Astrocyte (in vitro differentiated cells and primary cell): ENCODE data around the gene RNU6-1. TPM values are rescaled to one million over a fixed set of nuclear protein-coding genes. Genes with fewer than 3 reads are reported as not detected.

Source experiments
- DNase-seq: peaks from one replicate; pipeline ENCODE4 v3.0.0-alpha.2; 2010; ENCODE audit warnings: low read depth
- FAIRE-seq: peaks from 2 replicates; lab custom pipeline; 2011; peaks lifted over from hg19 to GRCh38; lab: Jason Lieb, UNC
- H2AFZ ChIP-seq: 2 replicates; pipeline ENCODE4 v1.6.0; 2012; ENCODE audit warnings: low read depth, low read length, inconsistent platforms
- H3K27ac ChIP-seq: 2 replicates; pipeline ENCODE4 v1.5.1; 2011; ENCODE audit warnings: low read depth, low read length, inconsistent platforms
- H3K27me3 ChIP-seq: 2 replicates; pipeline ENCODE4 v1.6.0; 2011; ENCODE audit warnings: low read length, inconsistent platforms; ENCODE audit not compliant: insufficient read depth
- H3K36me3 ChIP-seq: 2 replicates; pipeline ENCODE4 v1.5.1; 2011; ENCODE audit warnings: low read length, inconsistent platforms; ENCODE audit not compliant: insufficient read depth
- H3K4me1 ChIP-seq: 2 replicates; pipeline ENCODE4 v1.5.1; 2011; ENCODE audit warnings: low read length, inconsistent platforms; ENCODE audit not compliant: insufficient read depth
- H3K4me2 ChIP-seq: 2 replicates; pipeline ENCODE4 v1.6.0; 2012; ENCODE audit warnings: low read length, inconsistent platforms
- H3K4me3 ChIP-seq: 2 replicates; pipeline ENCODE4 v1.5.1; 2011; ENCODE audit warnings: low read depth, mild to moderate bottlenecking, low read length, inconsistent platforms; ENCODE audit not compliant: insufficient read depth
- H3K79me2 ChIP-seq: 2 replicates; pipeline ENCODE4 v1.6.0; 2012; ENCODE audit warnings: mild to moderate bottlenecking, low read length, inconsistent platforms; ENCODE audit not compliant: insufficient read depth
- H3K9ac ChIP-seq: 2 replicates; pipeline ENCODE4 v1.6.0; 2012; ENCODE audit warnings: mild to moderate bottlenecking, low read length, inconsistent platforms
- H3K9me3 ChIP-seq: 2 replicates; pipeline ENCODE4 v1.5.1; 2012; ENCODE audit warnings: low read depth, mild to moderate bottlenecking, low read length, inconsistent platforms; ENCODE audit not compliant: insufficient read depth
- H4K20me1 ChIP-seq: 2 replicates; pipeline ENCODE4 v1.6.0; 2012; ENCODE audit warnings: low read length, inconsistent platforms; ENCODE audit not compliant: insufficient read depth
- H3K27ac Mint-ChIP-seq: one replicate; pipeline ENCODE4 v1.8.0; 2021; ENCODE audit warnings: mild to moderate bottlenecking, mixed read lengths; ENCODE audit not compliant: unreplicated experiment
- H3K27me3 Mint-ChIP-seq: one replicate; pipeline ENCODE4 v1.8.0; 2021; ENCODE audit warnings: low read depth, mixed read lengths; ENCODE audit not compliant: unreplicated experiment
- H3K36me3 Mint-ChIP-seq: one replicate; pipeline ENCODE4 v1.8.0; 2021; ENCODE audit warnings: low read depth, mixed read lengths; ENCODE audit not compliant: unreplicated experiment
- H3K4me1 Mint-ChIP-seq: one replicate; pipeline ENCODE4 v1.8.0; 2021; ENCODE audit warnings: low read depth, mixed read lengths; ENCODE audit not compliant: unreplicated experiment
- H3K4me3 Mint-ChIP-seq: one replicate; pipeline ENCODE4 v1.8.0; 2021; ENCODE audit warnings: mild to moderate bottlenecking, moderate library complexity, mixed read lengths; ENCODE audit not compliant: unreplicated experiment
- H3K9me3 Mint-ChIP-seq: one replicate; pipeline ENCODE4 v1.8.0; 2021; ENCODE audit warnings: mild to moderate bottlenecking, mixed read lengths; ENCODE audit not compliant: unreplicated experiment
- EZH2 ChIP-seq: IDR thresholded peaks from 2 replicates; pipeline ENCODE4 v1.6.1; 2012; ENCODE audit warnings: mild to moderate bottlenecking, low read length, inconsistent platforms; ENCODE audit not compliant: insufficient read depth
- total RNA-seq: library from RNA; stranded (reverse); gene quantifications from 2 replicates; pipeline ENCODE4 v1.2.1, GENCODE V29; 2021
- TF ChIP-seq, protein P1 (sequence below): IDR thresholded peaks from 2 replicates; pipeline ENCODE4 v1.5.1; 2011; ENCODE audit warnings: low read depth, mild to moderate bottlenecking, inconsistent platforms, low read length, moderate library complexity; ENCODE audit not compliant: insufficient read depth

RNU6-1 gene
- total RNA-seq, 1 donor from 2014 or later, result not detected

GRCh38 chr15:67821784-67822440, 17.9 kb downstream of the RNU6-1 start:
- DNase-seq (no peak), FAIRE-seq (no peak)
- peaks cover 11% of the 10 kb centered on the region for H3K4me1 ChIP-seq
- peaks cover 32% of the 10 kb centered on the region for H4K20me1 ChIP-seq
- Mint-ChIP-seq H3K4me1 (peaks cover 2% of the 10 kb centered on the region), H3K27me3 (peaks cover 80% of the 10 kb centered on the region), H3K36me3 (peaks cover 1% of the 10 kb centered on the region), H3K9me3 (peaks cover 14% of the 10 kb centered on the region), H3K27ac (peak overlapping the region; percentile 78), H3K4me3 (no peak overlapping the region)
- H3K9me3 ChIP-seq, result peaks cover 9% of the 10 kb centered on the region
- no peak overlapping the region for H2AFZ ChIP-seq
- H3K4me2 ChIP-seq, result no peak overlapping the region
- TF ChIP-seq, protein P1, sequence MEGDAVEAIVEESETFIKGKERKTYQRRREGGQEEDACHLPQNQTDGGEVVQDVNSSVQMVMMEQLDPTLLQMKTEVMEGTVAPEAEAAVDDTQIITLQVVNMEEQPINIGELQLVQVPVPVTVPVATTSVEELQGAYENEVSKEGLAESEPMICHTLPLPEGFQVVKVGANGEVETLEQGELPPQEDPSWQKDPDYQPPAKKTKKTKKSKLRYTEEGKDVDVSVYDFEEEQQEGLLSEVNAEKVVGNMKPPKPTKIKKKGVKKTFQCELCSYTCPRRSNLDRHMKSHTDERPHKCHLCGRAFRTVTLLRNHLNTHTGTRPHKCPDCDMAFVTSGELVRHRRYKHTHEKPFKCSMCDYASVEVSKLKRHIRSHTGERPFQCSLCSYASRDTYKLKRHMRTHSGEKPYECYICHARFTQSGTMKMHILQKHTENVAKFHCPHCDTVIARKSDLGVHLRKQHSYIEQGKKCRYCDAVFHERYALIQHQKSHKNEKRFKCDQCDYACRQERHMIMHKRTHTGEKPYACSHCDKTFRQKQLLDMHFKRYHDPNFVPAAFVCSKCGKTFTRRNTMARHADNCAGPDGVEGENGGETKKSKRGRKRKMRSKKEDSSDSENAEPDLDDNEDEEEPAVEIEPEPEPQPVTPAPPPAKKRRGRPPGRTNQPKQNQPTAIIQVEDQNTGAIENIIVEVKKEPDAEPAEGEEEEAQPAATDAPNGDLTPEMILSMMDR, result no peak
- H3K27ac ChIP-seq, result no peak overlapping the region
- H3K9ac ChIP-seq, result no peak overlapping the region
- no peaks in the 10 kb centered on the region for H3K36me3 ChIP-seq
- H3K79me2 ChIP-seq, result no peaks in the 10 kb centered on the region
- H3K4me3 ChIP-seq, result no peak overlapping the region
- peaks cover 83% of the 10 kb centered on the region for H3K27me3 ChIP-seq

DNA sequence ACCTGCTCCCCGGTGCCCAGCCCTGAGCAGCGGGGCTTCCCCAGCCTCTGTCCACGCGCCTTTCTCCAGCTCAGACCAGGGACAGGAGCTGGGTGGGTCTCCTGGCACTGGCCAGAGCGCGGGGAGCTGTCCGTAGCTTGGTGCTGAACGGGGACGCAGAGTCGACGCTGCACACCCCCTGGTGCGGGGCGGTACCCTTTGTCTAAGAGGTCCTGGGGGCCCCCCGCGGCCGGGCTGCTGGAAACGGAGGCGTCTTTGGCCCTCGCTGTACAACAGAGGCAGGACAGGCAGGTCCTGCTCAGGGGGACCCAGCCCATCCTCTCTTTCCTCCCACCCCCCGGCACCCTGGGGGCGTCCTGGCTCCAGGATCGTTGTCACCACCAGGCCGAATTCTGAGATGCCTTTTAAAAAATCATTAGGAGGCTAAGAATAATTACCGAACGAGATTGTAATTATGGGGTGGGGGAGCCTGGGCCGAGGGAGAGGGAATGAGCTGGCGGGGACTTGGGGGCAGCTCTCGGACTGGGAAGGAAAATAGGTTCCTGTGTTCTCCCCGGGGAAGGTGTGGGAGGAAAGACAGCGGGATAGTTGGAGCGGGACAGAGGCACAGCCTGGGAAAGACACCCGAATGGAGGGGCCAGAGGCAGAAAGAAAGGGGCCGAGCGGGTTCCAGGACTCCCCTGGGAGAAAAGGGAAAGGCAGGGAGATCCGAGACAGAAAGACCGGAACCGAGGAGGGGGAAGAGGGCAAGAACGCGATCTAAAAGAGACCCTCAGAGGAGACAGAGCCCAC, 18.7 kb downstream of the RNU6-1 start:
- DNase-seq (peak; percentile 31), FAIRE-seq (no peak)
- no peaks in the 10 kb centered on the region for H3K36me3 ChIP-seq
- no peak overlapping the region for H3K27ac ChIP-seq
- Mint-ChIP-seq H3K27me3 (peaks cover 84% of the 10 kb centered on the region), H3K36me3 (peaks cover 1% of the 10 kb centered on the region), H3K4me1 (peaks cover 2% of the 10 kb centered on the region), H3K9me3 (peaks cover 18% of the 10 kb centered on the region), H3K4me3 (no peak overlapping the region), H3K27ac (peak overlapping the region; percentile 41)
- H3K4me3 ChIP-seq, result no peak overlapping the region
- H3K4me2 ChIP-seq, result no peak overlapping the region
- no peak overlapping the region for H3K9ac ChIP-seq
- no peak overlapping the region for H2AFZ ChIP-seq
- H3K27me3 ChIP-seq, result peaks cover 85% of the 10 kb centered on the region
- H4K20me1 ChIP-seq, result peaks cover 29% of the 10 kb centered on the region
- H3K9me3 ChIP-seq, result peaks cover 7% of the 10 kb centered on the region
- no peaks in the 10 kb centered on the region for H3K79me2 ChIP-seq
- H3K4me1 ChIP-seq, result peaks cover 11% of the 10 kb centered on the region
- TF ChIP-seq, protein P1, result no peak
- peak; percentile 29 for TF ChIP-seq EZH2
